ENCODE measurements around the gene NLRP14. TPM values are rescaled to one million over a fixed set of nuclear protein-coding genes. Genes with fewer than 3 reads are reported as not detected.

NLRP14 gene
- total RNA-seq, 1 experiment from 2014 or later, result not detected

- intact Hi-C loops (cut with micrococcal nuclease; ENCODE audit: unreplicated experiment), result no loop called here
- Mint-ChIP-seq H3K9me3 (ENCODE audit: low read depth, unreplicated experiment) (no peaks in the 10 kb centered on the region), H3K27ac (ENCODE audit: unreplicated experiment) (no peak overlapping the region), H3K4me3 (ENCODE audit: low read depth, unreplicated experiment) (no peak overlapping the region), H3K36me3 (ENCODE audit: insufficient read depth, unreplicated experiment) (no peaks in the 10 kb centered on the region), H3K27me3 (ENCODE audit: unreplicated experiment) (peaks cover 20% of the 10 kb centered on the region), H3K4me1 (ENCODE audit: low read depth, unreplicated experiment) (no peaks in the 10 kb centered on the region)
- TF ChIP-seq, protein P1, sequence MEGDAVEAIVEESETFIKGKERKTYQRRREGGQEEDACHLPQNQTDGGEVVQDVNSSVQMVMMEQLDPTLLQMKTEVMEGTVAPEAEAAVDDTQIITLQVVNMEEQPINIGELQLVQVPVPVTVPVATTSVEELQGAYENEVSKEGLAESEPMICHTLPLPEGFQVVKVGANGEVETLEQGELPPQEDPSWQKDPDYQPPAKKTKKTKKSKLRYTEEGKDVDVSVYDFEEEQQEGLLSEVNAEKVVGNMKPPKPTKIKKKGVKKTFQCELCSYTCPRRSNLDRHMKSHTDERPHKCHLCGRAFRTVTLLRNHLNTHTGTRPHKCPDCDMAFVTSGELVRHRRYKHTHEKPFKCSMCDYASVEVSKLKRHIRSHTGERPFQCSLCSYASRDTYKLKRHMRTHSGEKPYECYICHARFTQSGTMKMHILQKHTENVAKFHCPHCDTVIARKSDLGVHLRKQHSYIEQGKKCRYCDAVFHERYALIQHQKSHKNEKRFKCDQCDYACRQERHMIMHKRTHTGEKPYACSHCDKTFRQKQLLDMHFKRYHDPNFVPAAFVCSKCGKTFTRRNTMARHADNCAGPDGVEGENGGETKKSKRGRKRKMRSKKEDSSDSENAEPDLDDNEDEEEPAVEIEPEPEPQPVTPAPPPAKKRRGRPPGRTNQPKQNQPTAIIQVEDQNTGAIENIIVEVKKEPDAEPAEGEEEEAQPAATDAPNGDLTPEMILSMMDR (IDR thresholded peaks at IDR 0.05; ENCODE audit: unreplicated experiment), result no peak
- DNase-seq, result no peak
- BruUV-seq (replicated peaks), result no TSS peak
- CTCF ChIA-PET, result no interaction called here
Measured at GRCh38 chr11:7032692-7033091, 12.4 kb downstream of the NLRP14 start.

DNA sequence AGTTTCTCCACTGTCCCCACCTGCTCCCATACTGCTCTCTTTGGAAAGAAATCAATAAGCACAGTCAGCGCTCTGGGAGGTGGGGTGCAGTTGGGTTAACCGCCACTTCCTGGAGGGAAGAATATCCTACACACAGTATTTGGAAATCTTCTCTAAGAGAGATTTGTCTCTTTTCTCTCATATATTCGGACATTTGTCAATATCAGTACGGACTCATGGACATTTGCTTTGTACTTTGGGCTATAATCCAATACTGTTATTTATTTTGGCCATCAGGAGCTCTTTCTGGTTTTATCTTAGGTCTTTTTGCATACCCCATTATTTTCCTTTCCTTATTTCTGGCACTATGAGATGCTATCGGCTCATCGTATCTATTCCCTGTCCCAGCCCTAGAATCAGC is 13.7 kb downstream of the NLRP14 start:
- Mint-ChIP-seq H3K36me3 (ENCODE audit: insufficient read depth, unreplicated experiment) (no peaks in the 10 kb centered on the region), H3K27me3 (ENCODE audit: unreplicated experiment) (peaks cover 13% of the 10 kb centered on the region), H3K4me3 (ENCODE audit: low read depth, unreplicated experiment) (no peak overlapping the region), H3K9me3 (ENCODE audit: low read depth, unreplicated experiment) (no peaks in the 10 kb centered on the region), H3K27ac (ENCODE audit: unreplicated experiment) (no peak overlapping the region), H3K4me1 (ENCODE audit: low read depth, unreplicated experiment) (no peaks in the 10 kb centered on the region)
- BruUV-seq (replicated peaks), result no TSS peak
- CTCF ChIA-PET, result no interaction called here
- intact Hi-C loops (cut with micrococcal nuclease; ENCODE audit: unreplicated experiment), result no loop called here
- TF ChIP-seq, protein P1 (IDR thresholded peaks at IDR 0.05; ENCODE audit: unreplicated experiment), result no peak
- DNase-seq, result no peak

GRCh38 chr11:7046474-7047175 is 26.3 kb downstream of the NLRP14 start:
- TF ChIP-seq, protein P1 (IDR thresholded peaks at IDR 0.05; ENCODE audit: unreplicated experiment), result no peak
- H3K36me3 Mint-ChIP-seq (ENCODE audit: insufficient read depth, unreplicated experiment), result no peaks in the 10 kb centered on the region
- H3K27me3 Mint-ChIP-seq (ENCODE audit: unreplicated experiment), result peaks cover 32% of the 10 kb centered on the region
- no peaks in the 10 kb centered on the region for H3K9me3 Mint-ChIP-seq (ENCODE audit: low read depth, unreplicated experiment)
- BruUV-seq (replicated peaks), result no TSS peak
- H3K27ac Mint-ChIP-seq (ENCODE audit: unreplicated experiment), result no peak overlapping the region
- CTCF ChIA-PET, result no interaction called here
- intact Hi-C loops (cut with micrococcal nuclease; ENCODE audit: unreplicated experiment), result no loop called here
- no peak for DNase-seq
- no peak overlapping the region for H3K4me3 Mint-ChIP-seq (ENCODE audit: low read depth, unreplicated experiment)
- H3K4me1 Mint-ChIP-seq (ENCODE audit: low read depth, unreplicated experiment), result no peaks in the 10 kb centered on the region

GRCh38 chr11:7050191-7050590 is 29.9 kb downstream of the NLRP14 start:
- Mint-ChIP-seq H3K4me1 (ENCODE audit: low read depth, unreplicated experiment) (no peaks in the 10 kb centered on the region), H3K4me3 (ENCODE audit: low read depth, unreplicated experiment) (no peak overlapping the region), H3K27me3 (ENCODE audit: unreplicated experiment) (peaks cover 13% of the 10 kb centered on the region), H3K36me3 (ENCODE audit: insufficient read depth, unreplicated experiment) (no peaks in the 10 kb centered on the region), H3K9me3 (ENCODE audit: low read depth, unreplicated experiment) (no peaks in the 10 kb centered on the region), H3K27ac (ENCODE audit: unreplicated experiment) (no peak overlapping the region)
- CTCF ChIA-PET, result no interaction called here
- TF ChIP-seq, protein P1 (IDR thresholded peaks at IDR 0.05; ENCODE audit: unreplicated experiment), result no peak
- intact Hi-C loops (cut with micrococcal nuclease; ENCODE audit: unreplicated experiment), result no loop called here
- DNase-seq, result no peak
- BruUV-seq (replicated peaks), result no TSS peak
